ENCODE measurements around the gene DPF1. TPM values are rescaled to one million over a fixed set of nuclear protein-coding genes. Genes with fewer than 3 reads are reported as not detected.
"Not testable (repeated sequence)": the region's sequence is repeated elsewhere in the genome, so short reads cannot be mapped to it uniquely, and the experiment has no call there.

The DPF1 gene
- total RNA-seq, 1 donor from 2014 or later, result not detected

DNA sequence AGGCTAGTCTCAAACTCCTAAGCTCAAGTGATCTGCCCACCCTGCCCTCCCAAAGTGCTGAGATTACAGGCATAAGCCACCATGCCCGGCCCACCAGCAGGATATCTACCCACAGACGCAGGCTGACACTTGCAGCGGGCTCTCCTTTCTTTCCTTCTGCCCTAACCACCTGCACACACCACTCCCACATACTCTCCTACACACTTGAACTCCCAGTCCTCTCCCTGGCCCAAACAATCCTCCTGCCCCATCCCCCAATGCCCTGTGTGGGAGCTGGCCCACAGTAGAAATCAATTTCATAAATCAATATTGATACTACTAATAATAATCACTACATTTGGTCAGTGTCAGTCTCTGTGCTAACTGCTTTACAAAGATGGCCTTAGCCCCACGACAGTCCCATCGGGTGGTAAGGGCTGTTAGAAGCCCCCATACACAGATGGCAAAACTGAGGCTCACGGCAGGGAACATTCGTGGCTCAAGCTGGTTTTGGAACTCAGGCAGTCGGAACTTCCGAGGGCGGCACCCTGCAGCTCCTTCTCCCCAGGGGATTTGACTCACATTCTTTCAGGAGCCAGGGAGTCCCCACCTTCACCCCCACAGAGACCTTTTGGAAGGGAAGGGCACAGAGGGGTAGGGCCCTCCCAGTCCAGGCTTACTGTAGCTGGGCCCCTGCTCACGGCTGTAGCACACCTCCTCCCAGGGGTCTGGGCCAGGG is 3.4 kb upstream of the DPF1 start:
- ATAC-seq (ENCODE audit: poor library complexity) (no peak), DNase-seq (no peak)
- intact Hi-C loops (cut with DNase I), result loop anchor here (5.0 kb wide), 1 partner anchor 85 kb away; no protein-coding TSS in a partner anchor

DNA sequence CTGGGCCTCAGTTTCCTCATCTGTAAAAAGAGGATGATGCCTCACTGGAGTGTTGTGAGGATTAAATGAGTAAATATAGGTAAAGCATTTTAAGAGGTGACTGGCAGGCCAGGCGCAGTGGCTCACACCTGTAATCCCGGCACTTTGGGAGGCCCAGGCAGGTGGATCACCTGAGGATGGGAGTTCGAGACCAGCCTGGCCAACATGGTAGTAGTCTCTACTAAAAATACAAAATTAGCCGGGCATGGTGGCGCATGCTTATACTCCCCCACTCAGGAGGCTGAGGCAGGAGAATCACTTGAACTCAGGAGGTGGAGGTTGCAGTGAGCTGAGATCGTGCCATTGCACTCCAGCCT is 819 bp upstream of the DPF1 start:
- not testable (repeated sequence) for ATAC-seq (ENCODE audit: poor library complexity); DNase-seq
- intact Hi-C loops (cut with DNase I), result loop anchor here (5.0 kb wide), 1 partner anchor 83 kb away; no protein-coding TSS in a partner anchor

DNA sequence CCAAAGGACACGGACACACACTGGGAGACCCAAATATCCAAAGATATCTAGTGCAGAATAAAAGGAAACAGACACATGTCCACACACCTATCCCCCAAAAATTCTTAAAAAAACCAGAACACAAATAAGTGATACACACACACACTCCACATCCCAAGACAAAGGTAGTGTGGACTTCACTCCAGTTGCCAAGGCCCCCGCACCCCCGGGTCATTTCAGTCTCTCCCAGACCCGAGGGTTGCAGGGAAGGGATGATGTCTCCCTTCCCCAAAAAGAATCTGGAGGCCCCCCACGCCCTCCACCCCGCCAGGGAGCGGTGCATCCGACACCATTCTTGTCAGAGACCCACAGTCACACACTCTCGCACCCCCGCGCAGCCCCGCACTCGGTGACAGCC is 407 bp downstream of the DPF1 start:
- no peak for ATAC-seq (ENCODE audit: poor library complexity)
- intact Hi-C loops (cut with DNase I), result no loop called here
- DNase-seq, result no peak

DNA sequence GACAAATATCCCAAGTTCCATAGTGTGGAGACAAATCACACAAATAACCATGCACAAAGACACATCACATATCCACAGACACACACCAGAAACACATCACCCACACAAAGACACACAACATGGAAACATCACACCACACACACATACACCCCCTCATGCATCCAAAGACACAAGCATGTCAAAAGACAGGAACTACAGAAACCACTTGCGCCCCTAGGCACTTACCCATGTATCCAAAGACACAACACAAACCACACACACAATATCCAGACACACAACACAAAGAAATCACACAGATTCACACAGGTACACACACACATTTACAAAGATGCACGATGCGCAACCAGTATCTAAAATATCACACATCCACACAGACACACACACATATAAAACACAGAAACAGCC is 901 bp downstream of the DPF1 start:
- DNase-seq (no peak), ATAC-seq (ENCODE audit: poor library complexity) (no peak)
- intact Hi-C loops (cut with DNase I), result no loop called here

DNA sequence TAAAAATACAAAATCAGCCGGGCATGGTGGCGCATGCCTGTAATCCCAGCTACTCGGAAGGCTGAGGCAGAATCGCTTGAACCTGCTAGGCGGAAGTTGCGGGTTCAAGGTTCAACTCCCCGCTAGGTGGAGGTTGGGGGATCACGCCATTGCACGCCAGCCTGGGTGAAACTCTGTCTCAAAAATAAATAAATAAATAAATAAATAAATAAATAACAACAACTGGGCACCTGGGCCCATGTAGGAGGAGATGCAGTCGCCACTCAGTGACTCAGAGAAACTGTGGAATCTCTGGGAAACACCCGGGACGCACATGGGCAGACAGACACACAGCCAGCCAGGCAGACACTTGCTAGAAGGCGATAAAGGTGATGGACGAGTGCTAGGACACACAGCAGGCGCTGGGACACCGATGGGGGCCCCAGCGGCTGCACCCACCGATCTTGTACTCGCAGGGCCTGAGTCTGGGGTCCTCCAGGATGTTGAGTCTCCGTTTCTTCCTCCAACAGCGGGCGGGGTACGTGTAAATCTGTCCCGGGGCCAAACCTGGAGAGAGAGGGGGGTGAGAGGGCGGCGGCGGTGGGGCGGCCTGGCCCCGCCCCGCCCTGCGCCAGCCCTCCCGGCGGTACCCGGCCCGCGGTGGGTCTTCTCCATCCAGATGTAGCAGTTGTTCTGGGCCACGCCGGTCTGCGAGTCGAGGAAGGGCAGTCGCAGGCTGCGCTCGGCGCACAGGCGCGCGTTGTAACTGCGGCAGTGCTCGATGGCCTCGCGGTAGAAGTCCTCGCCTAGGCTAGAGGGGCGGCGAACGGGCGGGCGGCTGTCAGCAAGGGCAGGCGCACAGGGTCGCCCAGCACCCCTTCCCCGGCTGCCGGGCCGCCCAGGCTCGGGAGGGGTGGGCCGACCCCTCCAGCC is 1.8 kb downstream of the DPF1 start:
- DNase-seq (no peak), ATAC-seq (ENCODE audit: poor library complexity) (no peak)
- intact Hi-C loops (cut with DNase I), result no loop called here

DNA sequence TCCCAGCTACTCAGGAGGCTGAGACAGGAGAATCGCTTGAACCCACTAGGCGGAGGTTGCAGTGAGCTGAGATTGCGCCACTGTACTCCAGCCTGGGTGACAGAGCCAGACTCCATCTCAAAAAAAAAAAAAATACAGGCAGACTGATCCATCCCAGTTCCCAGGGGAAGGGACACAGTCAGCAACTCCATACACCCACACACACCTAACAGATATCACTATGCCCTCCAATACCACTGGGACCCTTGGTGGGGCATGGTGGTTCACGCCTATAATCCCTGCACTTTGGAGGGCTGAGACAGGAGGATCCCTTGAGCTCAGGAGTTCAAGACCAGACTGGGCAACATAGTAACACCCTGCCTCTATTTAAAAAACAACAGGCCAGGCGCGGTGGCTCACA is 2.6 kb downstream of the DPF1 start:
- DNase-seq (no peak), ATAC-seq (ENCODE audit: poor library complexity) (no peak)
- intact Hi-C loops (cut with DNase I), result no loop called here

DNA sequence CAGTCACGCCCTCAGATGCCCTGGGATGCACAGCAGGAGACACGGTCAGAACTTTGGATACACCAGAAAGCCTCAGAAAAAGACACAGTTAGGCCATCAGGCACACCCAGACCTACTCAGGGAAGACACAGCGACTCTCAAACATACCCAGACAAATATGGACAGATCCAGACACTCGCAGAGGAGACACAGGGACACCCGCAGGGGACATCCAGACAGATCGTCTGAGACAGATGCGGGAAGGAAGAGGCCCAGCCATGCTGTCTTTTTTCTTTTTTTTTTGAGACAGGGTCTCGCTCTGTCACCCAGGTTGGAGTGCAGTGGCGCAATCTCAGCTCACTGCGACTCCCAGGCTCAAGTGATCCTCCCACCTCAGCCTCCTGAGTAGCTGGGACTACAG is 4.8 kb downstream of the DPF1 start:
- intact Hi-C loops (cut with DNase I), result no loop called here
- ATAC-seq (ENCODE audit: poor library complexity) (no peak), DNase-seq (no peak)

DNA sequence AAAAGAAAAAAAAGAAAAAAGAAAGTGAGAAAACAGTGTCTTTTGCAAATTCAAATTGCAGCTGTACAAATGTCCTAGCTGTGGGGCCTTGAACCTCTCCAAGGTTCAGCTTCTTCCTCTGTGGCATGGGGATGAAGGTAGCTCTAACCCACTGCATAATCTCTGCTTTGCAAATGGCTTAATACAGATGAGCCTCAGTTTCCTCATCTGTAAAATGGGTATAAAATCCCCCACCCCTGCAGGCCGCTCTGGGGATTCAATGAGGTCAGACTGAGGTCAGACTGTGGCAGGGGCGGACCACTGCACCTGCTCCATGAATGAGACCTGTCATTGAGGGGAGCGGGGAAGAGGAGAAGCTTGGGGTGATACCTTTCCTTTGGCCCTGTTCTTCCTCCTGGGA is 5.8 kb downstream of the DPF1 start:
- DNase-seq (no peak), ATAC-seq (ENCODE audit: poor library complexity) (no peak)
- intact Hi-C loops (cut with DNase I), result no loop called here

DNA sequence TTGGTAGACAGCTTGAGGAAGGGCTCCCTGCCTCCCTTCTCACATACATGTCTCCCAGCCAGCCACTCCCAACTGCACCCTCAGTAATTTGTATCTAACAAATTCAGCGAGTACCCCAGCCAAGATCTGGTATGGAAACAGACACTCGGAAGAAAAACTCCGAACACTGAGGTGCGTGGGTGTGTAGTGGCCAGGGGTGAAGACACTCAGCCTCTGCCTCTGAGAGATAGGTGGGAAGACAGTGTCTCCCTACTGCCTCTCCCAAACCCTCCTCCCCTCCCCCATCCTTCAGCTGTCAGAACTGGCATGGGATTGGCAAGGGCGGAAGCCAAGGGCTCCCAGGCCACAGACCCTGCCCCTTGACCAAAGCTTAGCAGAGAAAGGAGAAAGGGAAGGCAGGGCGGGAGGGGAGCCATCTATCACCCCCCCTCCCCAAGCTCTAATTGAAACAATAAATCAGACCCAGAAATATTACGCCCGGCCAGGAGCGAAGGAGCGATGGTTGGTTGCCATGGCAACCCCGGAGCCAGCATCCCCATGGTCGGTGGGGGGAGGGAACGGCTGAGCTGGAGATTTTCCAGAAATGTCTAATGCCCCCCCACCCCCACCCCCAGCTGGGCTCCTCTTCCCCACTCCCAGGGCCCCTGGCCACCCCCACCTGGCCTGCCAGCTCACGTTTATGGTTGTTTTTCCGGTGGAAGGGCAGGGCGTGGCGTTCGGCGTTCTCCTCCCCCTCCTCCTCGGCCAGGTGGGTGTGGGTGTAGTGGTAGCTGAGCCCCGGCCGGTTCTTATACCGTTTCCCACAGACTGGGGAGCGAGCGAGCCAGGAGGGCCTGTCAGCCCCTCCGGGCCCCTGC is 7.0 kb downstream of the DPF1 start:
- intact Hi-C loops (cut with DNase I), result no loop called here

DNA sequence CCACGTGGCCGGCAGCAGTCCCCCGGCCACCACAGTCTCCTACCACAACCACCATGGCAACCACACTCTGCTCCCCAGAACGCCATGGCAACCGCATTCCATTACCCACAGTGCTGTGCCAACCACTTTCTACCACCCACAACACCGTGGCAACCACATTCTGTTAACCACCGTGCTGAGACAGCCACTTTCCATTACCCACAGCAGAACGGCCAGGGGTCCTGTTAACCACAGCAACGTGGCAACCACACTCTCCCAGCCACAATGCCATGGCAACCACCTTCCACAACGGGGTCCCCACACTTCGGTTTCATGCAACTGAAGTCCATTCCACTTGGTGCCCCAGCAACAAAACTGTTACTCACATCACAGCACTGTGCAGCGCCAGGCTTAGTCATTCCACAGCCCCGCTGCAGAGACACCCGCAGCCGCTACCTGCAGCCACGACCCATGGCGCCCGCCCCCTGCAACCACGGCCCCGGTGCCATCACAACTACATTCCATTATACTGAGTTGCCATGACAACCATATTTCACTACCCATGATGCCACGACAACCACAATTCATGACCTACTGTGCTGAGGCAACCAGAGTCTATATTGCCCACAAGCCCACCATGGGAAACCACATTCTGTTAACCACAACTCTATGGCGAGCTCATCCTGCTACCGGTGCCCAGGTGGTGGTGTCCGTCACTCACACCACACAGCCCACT is 10.0 kb downstream of the DPF1 start:
- DNase-seq (no peak), ATAC-seq (ENCODE audit: poor library complexity) (no peak)
- intact Hi-C loops (cut with DNase I), result no loop called here

More for the DNA sequence above, 7.0 kb downstream of the DPF1 start:
- ATAC-seq (ENCODE audit: poor library complexity), result no peak
- no peak for DNase-seq

DNA sequence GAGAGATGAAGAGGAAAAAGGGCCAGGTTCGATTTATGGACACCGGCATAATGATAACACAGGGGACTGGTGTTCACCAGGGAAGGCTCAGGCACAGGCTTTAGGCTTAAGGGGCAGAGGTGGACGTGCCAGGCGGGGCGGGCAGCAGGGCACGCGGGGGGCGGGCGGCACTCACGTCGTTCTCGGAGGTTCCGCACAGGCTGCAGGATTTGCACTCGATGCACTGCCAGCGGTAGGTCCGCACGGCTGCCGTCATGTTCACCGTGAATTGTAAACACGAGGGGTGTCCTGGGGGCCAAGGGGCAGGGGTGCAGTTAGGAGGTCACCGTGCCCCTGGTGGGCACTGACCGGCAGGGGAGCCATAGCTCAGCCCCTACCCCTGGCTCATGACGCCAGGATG is 10.6 kb downstream of the DPF1 start:
- intact Hi-C loops (cut with DNase I), result no loop called here
- ATAC-seq (ENCODE audit: poor library complexity) (no peak), DNase-seq (no peak)

DNA sequence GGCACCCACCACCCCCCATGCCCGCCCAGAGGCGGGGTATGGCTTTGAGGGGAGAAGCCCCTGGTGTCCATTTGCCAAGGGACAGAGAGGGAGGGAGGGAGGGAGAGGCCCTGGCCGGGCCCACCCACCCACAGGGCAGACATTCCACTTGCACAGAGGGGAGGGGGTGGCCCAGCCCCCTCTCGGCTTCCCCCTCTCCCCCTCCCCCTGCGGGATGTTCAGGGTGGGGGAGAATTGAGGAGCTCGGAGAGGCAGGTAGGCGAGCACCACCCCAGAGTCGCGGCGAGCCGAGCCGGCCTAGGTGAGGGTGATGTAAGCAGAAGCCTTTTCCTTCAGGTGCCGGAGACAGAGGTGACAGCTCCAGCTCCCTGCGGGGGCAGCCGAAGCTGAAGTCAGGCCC is 12.3 kb downstream of the DPF1 start:
- no peak for DNase-seq
- intact Hi-C loops (cut with DNase I), result no loop called here
- ATAC-seq (ENCODE audit: poor library complexity), result no peak

DNA sequence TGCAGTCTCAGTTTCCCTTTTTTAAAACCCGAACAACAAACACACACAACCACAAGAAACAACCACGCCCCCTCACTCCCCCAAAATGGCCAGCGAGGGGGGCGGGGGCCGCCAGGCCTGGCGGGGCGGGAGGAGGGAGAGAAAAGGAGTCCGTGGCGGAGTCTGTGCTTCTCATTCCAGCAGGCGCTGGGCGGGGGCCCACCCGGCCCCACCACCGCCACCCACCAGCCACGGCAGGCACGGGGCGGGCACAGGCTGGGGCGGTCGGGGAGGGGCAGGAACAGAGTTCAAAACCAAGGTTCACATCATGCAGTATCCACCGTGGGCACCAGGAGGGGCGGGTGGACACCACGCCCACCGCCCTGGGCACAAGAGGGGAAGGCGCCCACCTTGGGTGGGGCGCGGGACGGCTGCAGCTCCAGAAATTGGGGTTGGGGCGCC is 12.9 kb downstream of the DPF1 start:
- no peak for ATAC-seq (ENCODE audit: poor library complexity)

DNA sequence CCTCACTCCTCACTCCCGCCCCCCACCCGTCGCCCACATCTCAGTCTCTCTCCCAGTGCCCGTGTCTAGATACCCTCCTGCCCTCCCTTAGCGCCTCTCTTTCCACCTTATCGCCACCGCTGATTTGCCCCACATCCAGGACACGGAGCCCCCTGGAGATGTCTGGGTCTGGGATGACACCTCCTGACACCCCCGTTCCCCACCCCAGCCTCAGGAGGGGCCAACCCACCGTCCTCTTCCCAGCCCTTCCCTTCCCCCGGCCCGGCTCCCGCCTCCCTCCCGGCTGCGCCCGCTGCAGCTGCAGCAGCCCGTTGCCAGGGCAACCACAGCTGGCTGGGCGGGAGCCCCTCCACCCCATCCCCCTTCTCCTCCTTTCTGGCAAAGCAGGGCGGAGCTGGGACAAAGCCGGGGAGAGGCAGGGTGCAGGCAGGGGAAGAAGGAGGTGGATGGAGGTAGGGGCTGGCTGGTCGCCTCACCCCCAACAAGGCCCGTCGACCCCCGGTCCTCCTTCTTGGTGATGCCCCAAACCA is 13.5 kb downstream of the DPF1 start:
- intact Hi-C loops (cut with DNase I), result no loop called here
- peak; percentile 62 for ATAC-seq (ENCODE audit: poor library complexity)
- peak; percentile 76 for DNase-seq

More for the DNA sequence above, 12.9 kb downstream of the DPF1 start:
- DNase-seq, result no peak
- intact Hi-C loops (cut with DNase I), result no loop called here

DNA sequence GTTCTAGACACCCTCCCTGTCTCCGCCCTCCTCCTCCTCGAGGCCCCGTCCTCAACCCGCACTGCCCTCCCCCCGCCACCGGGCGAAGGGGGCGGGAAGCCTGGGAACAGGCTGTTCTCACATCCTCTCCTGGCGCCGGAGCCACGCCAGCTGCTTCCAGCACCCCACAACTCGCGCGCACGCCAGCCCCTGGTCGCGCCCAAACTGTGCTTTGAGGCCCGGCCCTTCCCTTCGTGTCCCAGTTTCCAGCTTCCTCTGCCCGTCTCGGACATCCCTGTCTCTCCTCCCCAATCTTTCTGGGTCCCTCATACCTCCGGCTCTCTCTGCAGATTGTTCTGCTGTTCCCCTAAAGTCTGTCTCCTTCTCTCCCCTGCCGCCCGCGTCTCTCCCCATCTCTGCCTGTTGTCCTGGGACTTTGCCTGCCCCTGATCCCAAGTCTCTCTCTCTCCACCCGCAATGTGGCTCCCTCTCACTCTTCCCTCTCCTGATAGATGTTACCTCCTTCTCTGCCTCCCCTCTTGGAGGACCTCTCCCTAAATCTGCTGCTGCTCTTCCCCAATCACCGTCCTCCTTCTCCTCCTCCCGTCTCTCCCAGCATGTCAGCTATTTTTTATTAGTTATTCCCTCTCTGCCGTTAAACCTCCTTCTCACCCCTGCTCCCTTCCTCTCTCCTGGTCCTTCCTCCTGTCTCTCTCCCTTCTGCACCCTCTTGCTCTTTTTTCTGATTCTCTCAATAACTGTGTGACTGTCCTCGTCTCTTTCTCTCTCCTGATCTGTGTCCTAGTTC is 14.2 kb downstream of the DPF1 start:
- intact Hi-C loops (cut with DNase I), result no loop called here
- ATAC-seq (ENCODE audit: poor library complexity) (peak; percentile 84), DNase-seq (peak; percentile 89)

DNA sequence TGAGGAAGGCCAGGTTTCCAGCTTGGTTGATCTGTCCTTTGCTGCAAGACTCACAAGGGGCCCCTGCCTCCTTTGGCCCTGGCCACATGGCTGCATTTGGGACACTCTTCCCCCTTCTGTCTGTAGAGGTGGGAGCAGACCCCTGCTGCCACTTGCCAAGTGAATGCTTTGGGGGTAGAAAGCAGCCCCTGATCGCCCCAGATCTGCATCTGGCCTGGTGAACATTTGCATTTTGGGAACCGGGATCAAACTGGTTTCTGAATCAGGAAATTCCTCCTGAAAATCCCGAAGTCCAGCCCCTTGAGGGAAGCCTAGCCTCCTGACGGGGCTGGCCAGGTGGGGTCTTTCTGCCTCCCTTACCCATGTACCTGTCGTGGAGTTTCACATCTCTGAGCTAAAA is 14.9 kb downstream of the DPF1 start:
- DNase-seq, result no peak
- no peak for ATAC-seq (ENCODE audit: poor library complexity)
- intact Hi-C loops (cut with DNase I), result no loop called here

DNA sequence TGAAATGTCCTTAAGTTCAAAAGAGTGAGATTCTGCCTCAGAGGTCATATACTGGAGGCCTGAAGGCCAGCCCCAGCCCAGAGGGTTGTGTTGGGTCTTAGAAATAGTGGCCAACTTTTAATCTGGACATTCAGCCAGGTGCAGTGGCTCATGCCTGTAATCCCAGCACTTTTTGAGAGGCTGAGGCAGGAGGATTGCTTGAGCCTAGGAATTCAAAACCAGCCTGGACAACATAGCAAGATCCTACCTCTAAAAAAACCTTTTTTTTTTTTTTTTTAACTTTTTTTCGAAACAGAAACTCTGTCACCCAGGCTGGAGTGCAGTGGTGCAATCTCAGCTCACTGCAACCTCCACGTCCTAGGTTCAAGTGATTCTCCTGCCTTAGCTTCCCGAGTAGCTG is 15.5 kb downstream of the DPF1 start:
- ATAC-seq (ENCODE audit: poor library complexity) (no peak), DNase-seq (no peak)
- intact Hi-C loops (cut with DNase I), result no loop called here

DNA sequence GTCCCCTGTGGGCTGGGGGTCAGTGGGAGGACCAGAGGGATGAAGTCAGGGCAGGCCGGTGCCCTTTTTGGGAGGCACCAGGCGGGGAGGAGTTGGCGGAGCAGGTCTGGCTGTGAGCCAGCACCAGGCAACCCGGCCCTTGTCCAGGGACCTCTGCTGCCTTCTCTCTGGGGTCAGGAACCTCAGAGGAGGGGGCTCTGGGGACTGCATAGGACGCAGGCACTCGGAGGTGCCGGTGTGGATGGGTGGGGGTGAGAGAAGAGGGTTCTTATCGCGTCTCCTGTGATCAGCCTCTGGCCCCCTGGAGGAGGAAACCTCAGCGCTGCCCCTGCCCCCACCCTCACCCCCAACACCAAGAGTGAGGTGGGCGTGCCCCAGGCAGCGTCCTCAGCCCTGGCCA is 16.5 kb downstream of the DPF1 start:
- ATAC-seq (ENCODE audit: poor library complexity), result no peak
- intact Hi-C loops (cut with DNase I), result no loop called here
- no peak for DNase-seq
